GM21723 (cell line): Measurements from ENCODE around the gene IHH.
A peak's percentile ranks its signal among the peaks of the same experiment; 100 is the strongest.

Source experiments
- ATAC-seq: cut with Tn5 transposase; IDR thresholded peaks from one replicate; pipeline ENCODE4 v1.9.1; 2021; ENCODE audit warnings: mild to moderate bottlenecking, moderate library complexity; ENCODE audit not compliant: unreplicated experiment

The IHH gene

DNA sequence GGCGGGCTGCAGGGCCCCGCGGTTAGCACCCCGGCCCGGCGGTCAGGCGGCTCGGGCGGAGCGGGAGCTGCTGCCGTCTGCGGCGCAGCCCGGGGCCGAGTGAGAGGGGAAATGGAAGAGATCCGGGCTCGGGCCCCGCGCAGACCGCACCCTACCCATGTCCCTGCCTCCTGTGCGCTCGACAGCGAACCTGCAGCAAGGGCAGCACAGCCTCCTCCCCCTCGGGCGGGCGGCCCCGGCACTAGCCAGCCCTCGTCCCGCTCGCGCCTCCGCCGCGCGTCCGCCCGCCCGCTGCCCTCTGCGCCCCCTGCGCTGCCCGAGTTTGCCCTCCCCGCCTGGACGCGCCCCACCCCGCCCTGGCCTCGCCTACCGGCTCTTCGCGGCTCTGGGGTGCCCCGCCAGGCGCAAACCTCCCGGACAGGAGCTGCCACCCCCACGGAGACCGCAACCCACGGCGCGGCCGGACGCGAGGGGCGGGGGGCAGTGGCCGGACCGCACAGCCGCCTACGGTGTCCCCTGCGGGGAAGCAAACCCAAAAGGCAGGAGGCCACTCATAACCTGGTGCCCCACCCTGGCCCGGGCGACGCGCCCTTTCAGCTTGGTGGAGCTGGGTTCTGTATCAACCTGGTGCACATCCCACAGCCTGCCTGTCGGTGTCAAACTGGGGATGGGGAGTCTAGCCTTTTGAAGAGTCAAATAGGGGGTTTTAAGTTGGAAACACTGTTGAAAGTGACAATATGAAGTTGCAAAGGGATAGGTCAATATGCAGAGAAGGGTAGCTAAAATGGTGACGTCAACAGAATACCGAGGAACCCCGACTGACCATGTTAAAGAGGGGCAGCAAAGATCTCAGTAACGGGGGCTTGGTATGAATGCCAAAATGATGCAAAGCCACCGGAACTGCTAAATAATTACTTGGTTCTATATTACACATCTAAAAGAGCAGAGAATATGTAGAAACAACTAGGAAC is at the start of gene IHH:
TSS of gene IHH (minus strand) at position 101 of the 971 bp plus-strand sequence. CDS start 454 bp downstream, outside the sequence.
- ATAC-seq, result no peak

GRCh38 chr2:219109471-219109870 is 48.8 kb upstream of the IHH start:
- ATAC-seq, result no peak

DNA sequence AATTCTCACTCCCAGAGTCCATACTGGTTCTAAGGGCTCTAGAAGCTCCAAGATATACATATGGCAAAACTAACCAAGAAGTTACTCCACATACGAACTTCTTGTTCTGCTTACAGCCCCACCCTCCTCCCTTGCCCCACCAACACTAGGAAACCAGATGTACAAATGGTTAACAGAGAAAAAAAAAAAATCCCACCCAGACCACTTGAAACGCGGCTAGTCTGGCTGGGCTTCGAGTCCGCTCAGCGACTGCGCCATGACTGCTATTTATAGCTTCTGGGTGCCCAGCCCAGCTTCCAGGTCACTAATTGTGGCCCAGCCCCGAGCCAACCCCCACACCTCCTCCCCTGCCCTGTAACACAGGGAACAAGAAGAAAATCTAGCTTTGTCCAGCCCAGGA is 47.0 kb upstream of the IHH start:
- no peak for ATAC-seq

- no peak for ATAC-seq
Observed at GRCh38 chr2:219106251-219106650, 45.5 kb upstream of the IHH start.

DNA sequence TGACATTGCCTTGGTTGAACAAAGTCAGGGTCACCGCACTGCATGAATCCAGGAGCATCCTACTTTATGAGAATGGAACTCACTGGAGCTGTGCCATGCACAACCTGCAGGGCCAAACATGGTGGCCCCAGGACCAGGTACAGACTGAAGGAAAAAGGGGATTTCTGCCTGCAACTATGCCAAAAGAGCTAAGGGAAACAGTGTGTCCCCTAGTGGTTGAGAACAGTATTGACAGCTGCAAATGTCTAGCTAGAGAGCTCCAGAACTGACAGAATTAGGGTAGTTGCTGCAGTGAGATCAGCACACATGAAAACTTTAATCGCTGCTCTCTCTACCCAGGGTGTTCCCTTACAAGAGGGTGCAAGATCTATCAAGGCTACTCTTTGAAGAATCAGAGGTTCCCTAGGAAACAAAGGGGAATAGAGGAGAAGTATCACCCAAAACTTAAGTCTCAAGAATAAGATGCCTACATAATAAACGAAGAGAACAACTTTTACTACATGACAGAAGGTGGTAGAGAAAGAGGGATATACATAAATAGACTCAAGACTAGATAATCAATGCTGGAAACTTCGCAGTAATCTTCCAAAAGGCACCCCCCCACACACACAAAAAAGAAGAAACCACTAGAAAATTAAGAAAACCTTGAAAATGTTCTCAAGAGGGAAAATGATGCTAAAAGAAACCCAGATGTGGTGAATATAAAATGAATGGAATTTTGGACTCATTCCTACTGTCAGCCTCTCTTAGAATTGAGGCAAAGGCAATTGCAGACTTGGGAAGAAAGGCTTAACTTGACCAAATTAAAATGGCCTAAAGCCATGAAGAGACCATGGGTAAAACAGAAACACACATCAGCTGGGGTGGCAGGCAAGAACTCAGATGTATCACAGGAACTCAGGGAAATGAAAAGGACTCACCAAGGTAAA is 43.6 kb upstream of the IHH start:
- ATAC-seq, result peak; percentile 47

DNA sequence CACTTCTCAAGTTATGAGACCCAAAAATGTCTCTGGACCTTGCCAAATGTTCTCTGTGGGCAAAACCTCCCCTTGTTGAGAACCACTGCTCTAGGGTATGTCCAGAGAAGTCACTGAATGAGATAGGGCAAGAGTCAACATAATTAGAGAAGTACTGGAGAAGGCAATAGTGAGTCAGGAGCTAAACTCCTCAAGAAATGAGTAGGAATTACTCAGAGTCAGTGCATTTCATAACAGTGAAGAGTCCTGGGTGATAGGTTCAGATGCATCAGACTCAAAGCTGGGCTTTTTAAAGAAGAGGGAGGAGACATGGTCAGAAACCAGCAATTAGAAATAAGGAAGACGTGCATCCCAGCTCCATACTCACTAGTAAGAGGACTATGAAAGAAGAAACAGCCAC is 38.6 kb upstream of the IHH start:
- ATAC-seq, result no peak

GRCh38 chr2:219095406-219095935 is 34.8 kb upstream of the IHH start:
- ATAC-seq, result no peak

- ATAC-seq, result no peak
Observed at GRCh38 chr2:219094171-219094570, 33.5 kb upstream of the IHH start.

- ATAC-seq, result no peak
Observed at GRCh38 chr2:219090436-219091299, 29.9 kb upstream of the IHH start.

DNA sequence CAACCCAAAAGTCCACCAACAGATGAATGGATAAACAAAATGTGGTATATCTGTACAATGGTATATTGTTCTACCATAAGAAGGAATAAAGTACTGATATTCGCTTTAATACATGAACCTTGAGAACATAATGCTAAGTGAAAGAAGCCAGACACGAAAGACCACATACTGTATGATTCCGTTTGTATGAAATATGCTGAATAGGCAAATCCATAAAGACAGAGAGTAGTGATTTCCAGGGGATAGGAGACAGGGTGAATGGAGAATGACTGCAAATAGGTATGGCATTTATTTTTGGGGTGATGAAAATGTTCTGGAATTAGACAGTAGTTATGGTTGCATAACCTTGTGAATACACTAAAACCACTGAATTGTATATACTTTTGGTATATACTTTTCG is 28.6 kb upstream of the IHH start:
- no peak for ATAC-seq

GRCh38 chr2:219087848-219088247 is 27.1 kb upstream of the IHH start:
- ATAC-seq, result no peak

GRCh38 chr2:219087361-219087760 is 26.6 kb upstream of the IHH start:
- ATAC-seq, result no peak

DNA sequence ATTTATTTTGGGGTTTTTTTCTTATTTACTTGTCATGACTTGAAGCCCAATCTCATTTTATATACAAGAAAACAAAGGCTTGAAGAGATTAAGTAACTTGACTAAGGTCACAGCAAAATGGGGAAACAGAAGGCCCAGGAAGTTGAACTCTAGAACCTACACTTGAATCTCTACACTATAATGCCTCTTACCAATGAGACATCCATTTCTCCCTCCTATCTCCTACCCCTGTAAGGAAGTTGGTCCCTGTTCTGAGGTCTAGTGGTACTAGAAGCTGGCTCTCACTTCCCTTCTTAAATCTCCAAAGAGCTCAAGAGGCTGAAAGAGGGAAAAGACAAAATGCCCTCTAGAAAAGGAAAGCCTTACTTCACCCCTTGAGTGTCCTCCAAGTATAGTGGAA is 25.5 kb upstream of the IHH start:
- ATAC-seq, result no peak

- ATAC-seq, result no peak
Observed at GRCh38 chr2:219084791-219085190, 24.1 kb upstream of the IHH start.

DNA sequence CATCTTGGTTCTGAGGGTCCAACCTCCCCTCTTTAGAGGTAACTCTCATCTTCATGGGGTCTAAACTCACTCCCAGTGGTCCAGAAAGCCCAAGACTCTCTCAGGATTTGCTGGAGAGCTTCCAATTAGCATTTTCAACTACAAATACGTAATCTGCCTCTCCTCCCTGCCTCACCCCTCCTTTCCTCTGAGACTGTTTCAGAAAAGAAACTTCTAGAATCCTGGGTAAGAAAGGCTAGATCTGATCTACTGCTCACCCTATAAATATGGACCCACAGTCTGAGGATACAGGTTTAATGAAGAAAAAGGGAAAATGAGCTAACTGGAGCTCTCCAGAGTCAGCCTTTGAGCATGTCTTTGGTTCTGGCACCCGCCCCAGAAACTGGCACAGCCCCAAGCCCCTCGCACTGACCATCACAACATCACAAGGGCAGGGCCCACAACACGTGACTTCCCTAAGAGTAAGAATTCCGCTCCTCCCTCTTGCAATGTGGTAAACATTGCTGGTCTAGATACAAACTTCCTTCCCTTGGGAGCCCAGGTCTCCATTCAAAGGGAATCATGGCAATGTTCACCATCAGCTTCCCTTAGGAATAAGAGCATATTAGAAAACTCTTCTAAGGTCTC is 21.7 kb upstream of the IHH start:
- ATAC-seq, result no peak

GRCh38 chr2:219081701-219082331 is 21.1 kb upstream of the IHH start:
- ATAC-seq, result no peak

GRCh38 chr2:219081096-219081495 is 20.4 kb upstream of the IHH start:
- ATAC-seq, result no peak

- ATAC-seq, result no peak
Observed at GRCh38 chr2:219079417-219079816, 18.7 kb upstream of the IHH start.

DNA sequence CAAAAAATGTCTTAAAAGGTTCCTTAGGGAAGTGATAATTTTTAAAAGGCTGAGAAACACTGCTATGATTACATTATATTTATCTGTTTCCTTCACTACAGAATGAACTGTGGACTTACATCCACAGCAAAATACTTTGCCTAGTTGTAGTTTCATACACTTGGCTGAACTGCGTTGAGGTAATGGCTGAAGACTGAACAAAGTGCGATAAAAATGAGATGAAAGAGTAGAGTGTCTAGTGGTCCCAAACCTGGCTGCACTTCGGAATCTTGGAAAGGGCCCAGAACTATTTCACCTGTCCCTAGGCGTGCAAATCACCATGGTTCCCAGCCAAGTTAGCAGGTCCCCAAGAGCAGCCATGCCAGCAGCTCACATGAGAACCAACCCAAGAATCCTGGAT is 18.2 kb upstream of the IHH start:
- no peak for ATAC-seq
